ENCODE data around the gene EPHB1.

DNA sequence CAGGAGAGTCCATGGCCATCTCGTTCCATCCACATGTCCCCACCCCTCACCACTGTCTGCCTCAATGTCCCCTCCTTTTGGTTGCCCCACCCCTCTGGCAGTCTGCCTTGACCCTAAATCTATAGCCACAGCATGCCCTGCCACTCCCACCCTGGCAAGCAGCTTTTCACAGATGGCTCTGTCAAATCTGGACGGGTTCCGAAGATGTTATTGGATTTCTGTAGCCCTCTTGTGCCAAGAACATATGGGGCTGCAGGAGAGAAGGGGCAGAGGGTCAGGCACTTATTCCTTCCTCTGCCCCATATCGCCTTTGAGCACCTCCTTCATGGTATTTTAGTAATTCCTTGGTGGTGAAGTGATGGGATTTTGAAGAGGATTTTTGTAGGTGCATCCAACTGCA is 57.1 kb downstream of the EPHB1 start:
- TF ChIP-seq POLR2A (IDR thresholded peaks at IDR 0.05) (no peak), POLR2AphosphoS5 (IDR thresholded peaks at IDR 0.05) (no peak)
